GM12892 (cell line): ENCODE results near the gene USP13.

Source experiments
- POLR2A ChIP-seq: IDR thresholded peaks from 2 replicates; pipeline ENCODE4 v1.6.1; 2011; ENCODE audit warnings: low read depth, low read length, control low read depth
- POLR2AphosphoS5 ChIP-seq: IDR thresholded peaks from 2 replicates; pipeline ENCODE4 v1.6.1; 2011; ENCODE audit warnings: low read depth, low read length, control low read depth

GRCh38 chr3:179661777-179662176, 8.9 kb downstream of the USP13 start:
- TF ChIP-seq POLR2A (no peak), POLR2AphosphoS5 (no peak)
